DMS153 treated with DMSO at 0.1 percent for 48 hours (cell line): ENCODE results near the gene ELFN2.

ENCODE experiments used
- DNase-seq: peaks from one replicate; lab custom pipeline; 2025; ENCODE audit not compliant: unreplicated experiment; lab: John Stamatoyannopoulos, UW

ELFN2 gene

GRCh38 chr22:37390075-37390474 is 37.2 kb downstream of the ELFN2 start:
- no peak for DNase-seq

- DNase-seq: no peak
Measured at GRCh38 chr22:37388538-37388937, 38.7 kb downstream of the ELFN2 start.

DNA sequence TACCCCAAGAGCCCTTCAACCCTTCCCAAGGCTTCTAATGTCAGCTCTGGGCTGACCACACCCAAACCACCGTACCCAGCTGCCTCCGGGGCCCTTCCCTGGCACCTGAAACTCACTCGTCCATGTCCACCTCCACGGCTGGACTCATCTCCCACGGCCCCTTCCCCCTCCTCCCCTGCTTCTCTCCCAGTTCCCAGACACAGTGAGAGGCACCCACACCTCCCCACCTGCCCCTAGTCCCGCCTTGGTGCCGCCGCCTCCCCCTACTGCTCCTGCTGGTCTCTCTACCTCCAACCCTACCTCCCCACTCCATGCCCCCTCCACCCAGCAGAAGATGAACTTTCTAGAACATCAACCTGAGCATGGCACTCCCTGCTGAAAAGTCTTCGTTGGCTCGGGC is 39.5 kb downstream of the ELFN2 start:
- DNase-seq: no peak

GRCh38 chr22:37386441-37386840 is 40.8 kb downstream of the ELFN2 start:
- no peak for DNase-seq

DNA sequence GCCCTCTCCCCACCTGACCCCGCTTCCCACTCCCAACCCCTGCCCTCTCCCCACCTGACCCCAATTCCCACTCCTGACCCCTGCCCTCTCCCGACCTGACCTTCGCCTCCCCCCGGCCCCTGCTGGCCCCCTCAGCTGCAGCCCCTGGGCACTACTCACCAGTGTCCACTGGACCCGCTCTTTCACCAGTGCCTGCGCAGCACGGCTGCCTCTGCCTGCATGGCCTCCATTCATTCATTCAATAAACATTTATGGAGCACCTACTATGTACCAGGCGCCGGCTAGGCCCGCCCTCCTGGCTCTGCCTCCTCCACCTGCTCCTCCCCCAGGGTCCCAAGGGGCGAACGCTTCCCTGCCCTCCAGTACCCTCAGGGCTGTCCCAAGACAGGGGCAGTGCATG is 42.6 kb downstream of the ELFN2 start:
- no peak for DNase-seq

DNA sequence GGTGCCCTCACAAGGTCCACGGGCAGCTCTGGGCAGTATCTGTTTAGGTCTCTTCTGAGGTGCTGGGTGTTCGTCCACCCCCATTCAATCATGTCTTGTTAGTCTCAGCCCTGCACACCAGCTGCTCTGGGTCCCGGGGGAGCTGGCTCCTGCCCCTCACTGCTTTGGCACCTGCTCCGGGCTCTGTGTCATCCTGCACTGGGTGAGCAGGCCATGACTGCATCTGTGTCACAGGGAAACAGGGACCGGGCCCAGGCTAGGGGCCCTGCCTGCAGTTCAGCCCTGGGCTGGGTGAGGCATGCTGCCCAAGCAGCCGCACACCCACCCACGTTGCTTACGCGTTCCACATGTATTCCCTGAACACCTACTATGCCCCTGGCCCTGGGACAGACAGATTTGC is 43.9 kb downstream of the ELFN2 start:
- no peak for DNase-seq

DNA sequence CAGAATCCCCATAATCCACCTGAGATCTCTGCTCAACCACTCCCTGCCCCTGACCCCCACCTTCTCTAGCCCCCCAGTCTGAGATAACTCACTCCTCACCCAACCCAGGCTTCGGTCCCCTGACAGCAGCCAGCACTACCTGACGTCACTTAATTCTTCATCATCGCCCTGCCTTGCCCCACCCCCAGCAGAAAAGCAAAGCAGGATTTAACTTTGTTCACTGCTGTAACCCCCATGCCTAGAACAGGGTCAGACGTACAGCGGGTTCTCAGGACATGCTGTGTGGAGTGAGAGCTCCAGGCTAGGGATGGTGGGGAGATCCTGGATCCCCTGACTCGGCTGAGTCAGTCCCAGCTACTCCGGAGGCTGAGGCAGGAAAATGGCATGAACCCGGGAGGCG is 45.8 kb downstream of the ELFN2 start:
- no peak for DNase-seq

DNA sequence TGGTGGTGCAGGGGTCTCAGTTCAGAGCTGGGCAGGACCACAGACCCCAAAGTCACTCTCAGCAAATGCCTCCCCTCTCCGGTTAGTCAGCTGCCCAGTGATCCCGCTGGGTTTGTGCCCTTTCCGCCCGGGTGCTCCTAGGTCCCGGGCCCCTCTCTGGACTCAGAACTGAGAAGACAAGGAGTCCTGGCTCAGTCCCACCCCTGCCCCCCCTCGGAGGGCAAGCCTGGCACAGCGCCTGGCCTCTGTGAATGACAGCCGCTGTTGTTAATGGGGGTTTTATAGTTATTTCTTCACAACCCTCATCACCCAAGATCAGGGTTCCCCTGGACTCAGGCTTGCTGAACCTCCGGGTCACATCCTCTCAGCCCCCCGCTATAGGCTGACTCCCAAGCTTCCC is 47.6 kb downstream of the ELFN2 start:
- no peak for DNase-seq

- no peak for DNase-seq
Measured at GRCh38 chr22:37379085-37379484, 48.2 kb downstream of the ELFN2 start.

GRCh38 chr22:37378642-37379058 is 48.6 kb downstream of the ELFN2 start:
- DNase-seq: no peak

DNA sequence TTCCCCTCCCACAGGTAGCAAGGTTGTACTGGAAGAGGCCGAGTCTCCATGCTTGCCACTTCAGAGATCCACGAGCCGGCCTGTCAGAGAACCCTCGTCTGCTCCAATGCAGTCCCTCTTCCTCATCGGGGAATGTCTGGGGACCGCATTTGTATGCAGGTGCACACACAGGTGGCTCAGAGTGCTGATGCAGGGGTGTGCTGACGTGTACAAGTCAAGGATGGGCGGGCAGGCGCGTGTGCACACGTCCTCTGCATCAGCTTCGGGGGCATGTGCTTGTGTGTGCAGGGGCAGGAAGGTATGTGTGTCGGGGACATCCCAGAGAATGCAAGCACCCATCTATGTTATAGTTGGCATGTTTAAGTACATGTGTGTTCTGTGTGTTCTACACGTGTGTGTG is 49.4 kb downstream of the ELFN2 start:
- no peak for DNase-seq

DNA sequence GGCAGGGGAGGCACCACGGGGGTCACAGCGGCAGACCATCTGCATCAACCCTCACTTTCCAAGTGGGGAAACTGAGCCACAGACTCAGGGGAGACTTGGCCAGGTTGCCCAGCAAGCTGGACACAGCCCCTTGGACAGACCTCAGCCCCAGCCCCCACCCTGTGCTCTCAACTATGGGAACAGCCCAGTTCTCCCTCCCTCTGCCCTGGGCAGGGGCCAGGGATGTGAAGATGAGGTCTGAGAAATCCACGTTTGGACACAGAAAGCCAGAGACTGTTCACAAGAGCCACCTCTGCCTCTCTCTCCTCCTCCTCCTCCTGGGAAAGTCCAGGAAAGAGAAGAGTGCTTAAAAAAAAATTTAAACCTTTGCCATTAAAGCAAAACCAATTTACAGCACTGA is 50.1 kb downstream of the ELFN2 start:
- DNase-seq: no peak

DNA sequence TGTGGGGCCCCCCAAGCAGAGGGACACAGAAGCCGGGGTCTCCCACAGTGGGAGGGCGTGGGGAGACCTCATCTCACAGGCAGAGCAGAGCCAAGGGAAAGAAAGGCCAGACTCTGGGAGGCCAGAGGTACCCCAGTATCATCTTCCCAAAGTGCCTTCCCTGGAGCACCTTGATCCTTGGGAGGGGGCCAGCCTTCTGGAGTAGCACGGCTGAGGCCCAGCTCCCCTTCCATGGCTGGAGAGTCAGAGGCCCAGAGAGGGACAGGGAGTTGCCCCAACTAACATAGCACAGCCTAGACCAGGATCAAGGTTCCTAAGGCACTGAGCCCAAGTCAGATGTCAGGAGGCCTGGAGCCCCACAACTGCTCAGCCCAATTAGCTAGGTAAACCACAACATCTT is 50.6 kb downstream of the ELFN2 start:
- no peak for DNase-seq

DNA sequence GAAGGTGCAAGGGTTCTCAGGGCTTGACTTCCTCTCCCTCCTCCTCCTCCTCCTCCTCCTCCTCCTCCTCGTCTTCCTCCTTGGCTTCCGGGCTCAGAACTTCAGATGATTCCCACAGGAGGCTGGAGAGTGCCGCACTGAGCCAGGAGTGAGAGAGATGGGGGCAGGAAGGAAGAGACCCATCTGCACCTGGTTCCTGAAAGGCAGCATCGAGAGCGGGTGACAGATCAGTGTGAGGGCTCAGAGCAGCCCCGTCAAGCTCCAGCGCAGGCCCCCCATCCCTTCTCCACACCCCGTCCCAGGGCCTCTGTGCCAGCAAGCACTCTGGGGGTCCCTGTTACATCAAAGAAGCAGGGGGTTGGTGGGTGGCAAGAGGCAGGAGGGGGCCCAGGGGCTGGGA is 51.5 kb downstream of the ELFN2 start:
- DNase-seq: no peak

GRCh38 chr22:37374571-37374970 is 52.7 kb downstream of the ELFN2 start:
- no peak for DNase-seq

GRCh38 chr22:37373451-37373850 is 53.8 kb downstream of the ELFN2 start:
- no peak for DNase-seq

- DNase-seq: no peak
Measured at GRCh38 chr22:37371911-37372310, 55.4 kb downstream of the ELFN2 start.

- DNase-seq: no peak
Measured at GRCh38 chr22:37371491-37371890, 55.8 kb downstream of the ELFN2 start.

DNA sequence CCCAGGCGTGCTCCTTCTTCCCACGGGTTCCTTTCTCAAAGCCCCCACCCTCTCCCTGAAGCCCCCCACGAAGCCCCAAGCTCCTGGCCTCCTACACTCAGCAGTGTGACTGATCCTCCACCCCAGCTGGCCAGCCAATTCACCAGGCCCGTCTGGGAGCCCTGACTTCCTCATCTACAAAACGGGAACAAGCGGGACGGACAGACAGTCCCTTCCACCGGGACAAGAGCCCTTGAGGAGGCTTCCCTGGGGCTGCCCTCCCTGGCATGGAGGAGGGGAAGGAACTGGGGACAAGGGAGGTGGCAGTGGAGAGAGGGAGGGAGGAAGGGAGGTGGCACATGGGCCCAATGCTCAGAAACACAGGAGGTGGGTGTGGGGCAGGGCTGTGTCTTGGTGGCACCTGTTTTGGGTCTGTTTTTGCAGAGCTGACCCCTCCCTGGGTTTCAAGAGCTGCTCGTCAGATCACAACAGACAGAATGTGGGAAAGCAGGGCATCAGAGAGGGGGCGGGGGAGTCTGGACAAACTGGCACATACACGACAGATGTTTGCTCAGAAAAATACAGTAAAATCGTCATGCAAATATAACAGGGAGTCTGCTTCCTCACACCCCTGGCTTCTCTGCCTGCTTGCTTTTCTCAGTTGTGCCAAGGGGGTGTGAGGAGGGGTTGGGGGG is 56.8 kb downstream of the ELFN2 start:
- DNase-seq: no peak

DNA sequence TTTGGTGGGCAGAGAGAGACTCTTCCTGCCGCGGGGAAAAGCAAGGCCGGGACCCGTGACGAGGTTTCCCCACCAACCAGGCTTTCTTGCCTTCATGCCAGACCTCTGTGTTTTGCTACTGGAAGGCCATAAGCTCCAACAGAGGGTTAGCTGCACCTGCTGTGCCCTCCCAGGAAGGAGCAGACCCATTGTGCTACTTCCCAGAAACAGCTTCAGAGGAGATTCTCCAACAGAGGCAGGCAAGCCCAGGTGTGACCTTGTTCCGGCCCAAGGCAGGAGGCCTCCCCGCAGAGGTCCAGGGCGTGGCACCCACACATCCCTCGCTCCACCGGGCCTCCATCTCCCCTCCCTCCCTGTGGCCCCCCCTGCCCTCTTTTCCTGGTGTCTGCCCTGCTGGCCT is 57.8 kb downstream of the ELFN2 start:
- DNase-seq: no peak

GRCh38 chr22:37368058-37368457 is 59.2 kb downstream of the ELFN2 start:
- DNase-seq: no peak

- DNase-seq: no peak
Measured at GRCh38 chr22:37366601-37367000, 60.7 kb downstream of the ELFN2 start.

GRCh38 chr22:37365950-37366349 is 61.3 kb downstream of the ELFN2 start:
- no peak for DNase-seq
